ENCODE measurements around the gene SNCA.

Gene SNCA

GRCh38 chr4:89863533-89863932, 26.6 kb upstream of the SNCA start:
- no peak for TF ChIP-seq CTCF (IDR thresholded peaks at IDR 0.05; ENCODE audit: insufficient read depth, low read depth, low read length, missing control alignments)
- H3K4me3 ChIP-seq (ENCODE audit: low read length), result no peak overlapping the region
- no peak for DNase-seq (ENCODE audit: low read depth)

- DNase-seq (ENCODE audit: low read depth), result no peak
- no peak for TF ChIP-seq CTCF (IDR thresholded peaks at IDR 0.05; ENCODE audit: insufficient read depth, low read depth, low read length, missing control alignments)
- H3K4me3 ChIP-seq (ENCODE audit: low read length), result no peak overlapping the region
Measured at GRCh38 chr4:89860971-89861370, 24.0 kb upstream of the SNCA start.

- H3K4me3 ChIP-seq (ENCODE audit: low read length), result no peak overlapping the region
- no peak for TF ChIP-seq CTCF (IDR thresholded peaks at IDR 0.05; ENCODE audit: insufficient read depth, low read depth, low read length, missing control alignments)
- no peak for DNase-seq (ENCODE audit: low read depth)
Measured at GRCh38 chr4:89855236-89855635, 18.3 kb upstream of the SNCA start.

- H3K4me3 ChIP-seq (ENCODE audit: low read length), result no peak overlapping the region
- peak; percentile 84 for DNase-seq (ENCODE audit: low read depth)
- no peak for TF ChIP-seq CTCF (IDR thresholded peaks at IDR 0.05; ENCODE audit: insufficient read depth, low read depth, low read length, missing control alignments)
Measured at GRCh38 chr4:89847571-89848325, 10.8 kb upstream of the SNCA start.

GRCh38 chr4:89839558-89839957, 2.6 kb upstream of the SNCA start:
- DNase-seq (ENCODE audit: low read depth), result no peak
- TF ChIP-seq CTCF (IDR thresholded peaks at IDR 0.05; ENCODE audit: insufficient read depth, low read depth, low read length, missing control alignments), result no peak

GRCh38 chr4:89837993-89838390, 1.0 kb upstream of the SNCA start:
- no peak for TF ChIP-seq CTCF (IDR thresholded peaks at IDR 0.05; ENCODE audit: insufficient read depth, low read depth, low read length, missing control alignments)
- peak overlapping the region; percentile 76 for H3K4me3 ChIP-seq (ENCODE audit: low read length)
- DNase-seq (ENCODE audit: low read depth), result peak; percentile 40

More at GRCh38 chr4:89839558-89839957, 2.6 kb upstream of the SNCA start:
- no peak overlapping the region for H3K4me3 ChIP-seq (ENCODE audit: low read length)
